ENCODE measurements around the gene TOP2A. TPM values are rescaled to one million over a fixed set of nuclear protein-coding genes. Genes with fewer than 3 reads are reported as not detected.

The TOP2A gene
- polyA plus RNA-seq, 4 donors = 1.1 to 69.9 (median 20.3) TPM

DNA sequence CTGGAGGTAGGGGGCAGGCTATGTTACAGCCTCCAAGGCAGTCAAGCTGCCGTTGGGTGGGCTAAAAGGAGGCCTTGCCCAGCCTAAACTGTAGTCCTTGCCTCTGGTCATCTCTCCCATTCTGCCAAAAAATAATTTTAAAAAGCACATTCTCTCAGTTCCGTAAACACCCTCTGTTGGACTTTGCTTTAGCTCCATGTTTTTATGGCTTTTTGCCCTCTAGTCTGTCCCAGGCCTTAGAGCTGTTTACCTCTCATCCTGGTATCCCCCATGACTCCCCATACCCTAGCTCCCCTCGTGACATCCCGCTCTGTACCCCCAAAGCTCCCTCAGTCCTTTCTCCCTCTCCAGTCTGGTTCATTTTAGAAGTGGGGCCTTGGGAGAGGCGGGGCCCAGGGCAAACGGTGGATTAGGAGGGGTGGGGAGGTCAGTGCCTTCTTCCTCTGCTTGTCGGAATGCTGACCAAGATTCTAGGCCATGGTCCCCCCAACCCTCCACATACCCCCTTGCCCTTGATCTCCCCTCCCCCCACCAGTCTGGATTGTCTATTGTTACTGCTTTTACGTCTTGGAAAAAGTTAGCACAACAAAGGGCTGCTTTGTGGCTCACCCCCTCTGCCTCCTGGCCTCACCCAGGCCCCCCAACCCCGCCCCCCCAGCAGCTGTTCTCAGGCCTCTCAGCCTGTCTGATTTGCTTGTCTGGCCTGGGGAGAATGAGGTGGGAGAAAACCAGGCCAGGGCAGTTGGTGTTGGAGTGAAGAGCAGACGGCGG is 71.5 kb downstream of the TOP2A start:
- Histone ChIP-seq H3K4me3 (ENCODE audit: low read depth in 1 of 3, low read length in 3 of 3) (peak overlapping the region in 2 of 3 donors; percentile 72 to 78), H3K4me1 (ENCODE audit: control insufficient read depth in 3 of 3, insufficient read depth in 2 of 3, low read depth in 1 of 3, low read length in 2 of 3) (peaks cover 0 to 71% (median 30%) of the 10 kb centered on the region in 3 donors), H3K27ac (ENCODE audit: low read depth in 1 of 3, low read length in 2 of 3) (peak overlapping the region; percentile 90 to 99 (median 93)), H3K36me3 (ENCODE audit: control insufficient read depth in 3 of 3, insufficient read depth in 2 of 3, low read depth in 1 of 3, low read length in 3 of 3) (peaks cover 3 to 61% (median 5%) of the 10 kb centered on the region in 3 donors), H3K9me3 (ENCODE audit: control insufficient read depth in 2 of 2, insufficient read depth in 1 of 2, low read depth in 1 of 2, low read length in 1 of 2) (no peaks in the 10 kb centered on the region), H3K27me3 (ENCODE audit: control insufficient read depth in 3 of 3, insufficient read depth in 3 of 3, low read length in 3 of 3) (no peaks in the 10 kb centered on the region)
- no peak for DNase-seq
- no peak for FAIRE-seq
- 11 to 33% (median 30%) methylated on average over 11 of the region's 11 CpGs for WGBS, 3 donors

DNA sequence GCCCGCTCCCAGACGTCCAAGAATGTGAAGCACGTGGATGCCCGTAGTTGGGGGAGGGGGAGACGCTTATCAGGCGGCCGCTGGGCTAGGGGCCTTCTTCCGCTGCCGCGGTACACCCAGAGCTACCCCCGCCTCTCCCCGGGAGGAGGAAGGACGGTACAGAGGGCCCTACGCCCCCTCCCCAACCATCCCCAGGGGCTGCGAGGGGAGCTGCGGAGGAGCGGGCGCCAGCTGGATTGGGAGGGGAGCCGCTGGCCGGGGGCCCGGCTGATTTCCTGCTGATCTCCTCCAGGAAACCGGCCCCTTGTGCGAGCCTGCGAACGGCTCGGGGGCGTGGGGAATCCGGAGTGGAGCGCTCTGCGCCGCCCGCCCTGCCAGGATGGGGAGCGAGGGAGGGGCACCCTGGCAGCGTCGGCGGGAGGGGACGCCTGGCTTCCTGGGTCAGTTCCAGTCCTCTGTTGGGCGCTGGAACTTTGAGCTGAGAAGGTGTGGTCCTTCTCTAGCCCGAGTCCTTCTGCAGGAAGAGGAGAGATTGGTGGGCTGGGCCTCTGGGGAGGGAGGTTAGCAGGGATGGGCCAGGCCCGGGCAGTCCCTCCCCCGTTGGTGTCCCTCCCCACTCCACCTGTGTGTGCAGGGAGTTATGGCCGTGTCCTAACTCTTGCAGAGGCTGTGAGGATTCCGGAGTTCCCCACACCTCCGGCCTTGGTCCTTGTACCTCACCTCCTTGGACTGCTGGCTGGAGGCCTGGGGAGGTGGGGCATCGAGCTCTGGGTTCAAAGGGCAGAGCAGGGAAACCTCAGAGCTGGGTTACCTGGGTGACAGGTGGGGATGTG is 72.3 kb downstream of the TOP2A start:
- peak; percentile 96 to 99 for DNase-seq
- Histone ChIP-seq H3K27me3 (ENCODE audit: control insufficient read depth in 3 of 3, insufficient read depth in 3 of 3, low read length in 3 of 3) (no peaks in the 10 kb centered on the region), H3K4me3 (ENCODE audit: low read depth in 1 of 3, low read length in 3 of 3) (peak overlapping the region; percentile 17 to 78 (median 72)), H3K36me3 (ENCODE audit: control insufficient read depth in 3 of 3, insufficient read depth in 2 of 3, low read depth in 1 of 3, low read length in 3 of 3) (peaks cover 0 to 53% (median under 1%) of the 10 kb centered on the region in 3 donors), H3K27ac (ENCODE audit: low read depth in 1 of 3, low read length in 2 of 3) (peak overlapping the region; percentile 93 to 99 (median 98)), H3K9me3 (ENCODE audit: control insufficient read depth in 2 of 2, insufficient read depth in 1 of 2, low read depth in 1 of 2, low read length in 1 of 2) (no peaks in the 10 kb centered on the region), H3K4me1 (ENCODE audit: control insufficient read depth in 3 of 3, insufficient read depth in 2 of 3, low read depth in 1 of 3, low read length in 2 of 3) (peaks cover 0 to 75% (median 35%) of the 10 kb centered on the region in 3 donors)
- no peak for FAIRE-seq
- WGBS, 3 donors = 1 to 4% (median 3%) methylated on average over 41 to 45 of the region's 45 CpGs

DNA sequence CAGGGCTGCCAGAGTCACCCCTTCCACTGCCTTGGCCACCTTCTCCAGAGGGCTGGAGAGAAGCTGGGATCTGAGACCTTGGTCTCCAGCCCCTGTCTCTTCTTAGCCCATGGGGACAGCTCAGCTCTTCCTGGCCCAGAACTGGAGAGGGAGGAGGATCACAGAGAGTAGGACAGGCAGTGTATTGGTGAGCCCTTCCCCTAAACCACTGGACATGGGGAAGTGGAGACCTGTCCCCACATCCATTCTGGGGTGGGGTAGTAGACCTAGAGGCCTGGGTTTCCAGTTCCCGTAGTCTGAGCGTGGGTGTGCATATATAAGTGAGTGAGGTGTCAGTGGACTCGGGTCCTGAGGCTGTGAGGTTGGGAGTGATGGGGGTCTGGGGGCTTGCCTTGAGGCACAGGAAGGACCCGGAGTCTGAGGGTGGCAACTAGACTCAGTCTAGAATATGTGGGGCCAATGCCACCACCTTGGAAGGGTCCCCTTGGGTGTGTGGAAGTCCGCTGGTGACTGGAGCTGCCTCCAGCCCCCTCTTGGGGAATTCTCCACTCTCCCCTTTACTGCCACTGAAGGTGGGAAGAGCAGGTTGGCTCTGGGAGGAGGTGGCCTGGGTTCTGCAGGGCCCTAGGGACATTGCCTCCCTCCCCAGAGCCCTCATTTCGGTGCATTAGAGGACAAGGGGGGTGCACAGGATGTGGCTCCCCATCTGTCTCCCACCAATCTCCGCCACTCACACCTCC is 73.1 kb downstream of the TOP2A start:
- peak overlapping the region; percentile 93 to 99 (median 98) for H3K27ac ChIP-seq (ENCODE audit: low read depth in 1 of 3, low read length in 2 of 3)
- peaks cover 0 to 53% (median 0%) of the 10 kb centered on the region in 3 donors for H3K36me3 ChIP-seq (ENCODE audit: control insufficient read depth in 3 of 3, insufficient read depth in 2 of 3, low read depth in 1 of 3, low read length in 3 of 3)
- WGBS, 3 donors = 6 to 21% (median 17%) methylated on average over 6 to 7 of the region's 7 CpGs
- H3K4me3 ChIP-seq (ENCODE audit: low read depth in 1 of 3, low read length in 3 of 3) = peak overlapping the region; percentile 17 to 78 (median 72)
- DNase-seq = no peak
- peaks cover 0 to 68% (median 37%) of the 10 kb centered on the region in 3 donors for H3K4me1 ChIP-seq (ENCODE audit: control insufficient read depth in 3 of 3, insufficient read depth in 2 of 3, low read depth in 1 of 3, low read length in 2 of 3)
- no peaks in the 10 kb centered on the region for H3K9me3 ChIP-seq (ENCODE audit: control insufficient read depth in 2 of 2, insufficient read depth in 1 of 2, low read depth in 1 of 2, low read length in 1 of 2)
- no peak for FAIRE-seq
- no peaks in the 10 kb centered on the region for H3K27me3 ChIP-seq (ENCODE audit: control insufficient read depth in 3 of 3, insufficient read depth in 3 of 3, low read length in 3 of 3)

- DNase-seq (peak in 1 of 2 donors; percentile 54), FAIRE-seq (no peak)
- Histone ChIP-seq H3K9me3 (ENCODE audit: control insufficient read depth in 2 of 2, insufficient read depth in 1 of 2, low read depth in 1 of 2, low read length in 1 of 2) (no peaks in the 10 kb centered on the region), H3K4me3 (ENCODE audit: low read depth in 1 of 3, low read length in 3 of 3) (peak overlapping the region; percentile 72 to 79 (median 78)), H3K4me1 (ENCODE audit: control insufficient read depth in 3 of 3, insufficient read depth in 2 of 3, low read depth in 1 of 3, low read length in 2 of 3) (peaks cover 0 to 58% (median 34%) of the 10 kb centered on the region in 3 donors), H3K36me3 (ENCODE audit: control insufficient read depth in 3 of 3, insufficient read depth in 2 of 3, low read depth in 1 of 3, low read length in 3 of 3) (peaks cover 0 to 48% (median 0%) of the 10 kb centered on the region in 3 donors), H3K27ac (ENCODE audit: low read depth in 1 of 3, low read length in 2 of 3) (peak overlapping the region; percentile 93 to 99 (median 98)), H3K27me3 (ENCODE audit: control insufficient read depth in 3 of 3, insufficient read depth in 3 of 3, low read length in 3 of 3) (no peaks in the 10 kb centered on the region)
- WGBS, 3 donors = 11 to 26% (median 24%) methylated on average over 14 to 15 of the region's 15 CpGs
Measured at GRCh38 chr17:40343219-40344119, 74.2 kb downstream of the TOP2A start.

DNA sequence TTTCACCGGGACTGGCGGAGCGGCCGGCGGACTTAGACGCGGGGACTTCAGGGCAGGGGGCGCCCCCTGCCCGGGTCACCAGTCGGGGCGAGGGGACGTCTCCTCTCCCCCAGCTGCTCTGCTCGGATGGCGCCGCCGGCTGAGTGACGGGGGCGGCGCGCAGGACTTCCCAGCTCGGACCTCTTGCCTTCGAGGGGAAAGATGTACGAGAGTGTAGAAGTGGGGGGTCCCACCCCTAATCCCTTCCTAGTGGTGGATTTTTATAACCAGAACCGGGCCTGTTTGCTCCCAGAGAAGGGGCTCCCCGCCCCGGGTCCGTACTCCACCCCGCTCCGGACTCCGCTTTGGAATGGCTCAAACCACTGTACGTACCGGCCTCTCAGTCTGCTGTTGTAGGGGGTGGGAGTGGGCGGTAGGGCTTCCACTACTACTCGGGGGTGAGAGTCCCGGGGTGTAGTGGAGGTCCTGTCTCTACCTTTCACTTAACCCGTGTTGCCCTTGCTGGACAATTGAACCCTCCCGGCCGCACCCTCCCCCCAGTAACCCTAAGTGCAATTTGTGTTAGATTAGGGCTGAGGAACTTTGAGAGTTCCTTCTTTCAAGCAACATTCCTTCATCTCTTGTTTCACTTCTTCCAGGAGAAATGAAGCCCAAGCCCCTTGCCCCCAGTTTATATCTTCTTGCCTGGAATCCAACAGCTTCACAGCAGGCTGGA is 75.0 kb downstream of the TOP2A start:
- no peaks in the 10 kb centered on the region for H3K27me3 ChIP-seq (ENCODE audit: control insufficient read depth in 3 of 3, insufficient read depth in 3 of 3, low read length in 3 of 3)
- H3K4me3 ChIP-seq (ENCODE audit: low read depth in 1 of 3, low read length in 3 of 3) = peak overlapping the region; percentile 72 to 79 (median 78)
- peaks cover 0 to 48% (median 0%) of the 10 kb centered on the region in 3 donors for H3K36me3 ChIP-seq (ENCODE audit: control insufficient read depth in 3 of 3, insufficient read depth in 2 of 3, low read depth in 1 of 3, low read length in 3 of 3)
- H3K4me1 ChIP-seq (ENCODE audit: control insufficient read depth in 3 of 3, insufficient read depth in 2 of 3, low read depth in 1 of 3, low read length in 2 of 3) = peaks cover 0 to 49% (median 28%) of the 10 kb centered on the region in 3 donors
- 11 to 21% (median 11%) methylated on average over 27 to 38 of the region's 38 CpGs for WGBS, 3 donors
- no peak for FAIRE-seq
- no peaks in the 10 kb centered on the region for H3K9me3 ChIP-seq (ENCODE audit: control insufficient read depth in 2 of 2, insufficient read depth in 1 of 2, low read depth in 1 of 2, low read length in 1 of 2)
- peak; percentile 46 to 52 for DNase-seq
- peak overlapping the region; percentile 93 to 99 (median 98) for H3K27ac ChIP-seq (ENCODE audit: low read depth in 1 of 3, low read length in 2 of 3)

GRCh38 chr17:40341808-40342503 is 75.7 kb downstream of the TOP2A start:
- DNase-seq (peak; percentile 84 to 90), FAIRE-seq (no peak)
- Histone ChIP-seq H3K9me3 (ENCODE audit: control insufficient read depth in 2 of 2, insufficient read depth in 1 of 2, low read depth in 1 of 2, low read length in 1 of 2) (no peaks in the 10 kb centered on the region), H3K27me3 (ENCODE audit: control insufficient read depth in 3 of 3, insufficient read depth in 3 of 3, low read length in 3 of 3) (no peaks in the 10 kb centered on the region), H3K4me1 (ENCODE audit: control insufficient read depth in 3 of 3, insufficient read depth in 2 of 3, low read depth in 1 of 3, low read length in 2 of 3) (peaks cover 0 to 42% (median 21%) of the 10 kb centered on the region in 3 donors), H3K27ac (ENCODE audit: low read depth in 1 of 3, low read length in 2 of 3) (peak overlapping the region; percentile 93 to 99 (median 98)), H3K4me3 (ENCODE audit: low read depth in 1 of 3, low read length in 3 of 3) (peak overlapping the region; percentile 72 to 79 (median 78)), H3K36me3 (ENCODE audit: control insufficient read depth in 3 of 3, insufficient read depth in 2 of 3, low read depth in 1 of 3, low read length in 3 of 3) (peaks cover 0 to 48% (median 4%) of the 10 kb centered on the region in 3 donors)
- 2% methylated on average over 42 to 55 of the region's 55 CpGs for WGBS, 3 donors

Measured in small intestine (tissue), 7 donors.